Spleen (tissue), 11 donors: ENCODE data around the gene HIPK2. TPM values are rescaled to one million over a fixed set of nuclear protein-coding genes. Genes with fewer than 3 reads are reported as not detected.

Source experiments
- DNase-seq: peaks from one replicate; pipeline ENCODE4 v3.0.0-alpha.2; 2020
- H3K27ac ChIP-seq, 8 donors: fragments of 200-600 bp; sonication (generic) in 7 of 8; 1 replicate in 4 of 8; 2 replicates in 4 of 8; pipeline versions ENCODE4 v1.5.0 to v1.8.0; 2016 to 2021; ENCODE audit warnings: inconsistent platforms in 4 of 8, mild to moderate bottlenecking in 4 of 8, moderate library complexity in 1 of 8
- H3K27me3 ChIP-seq, 7 donors: fragments of 200-600 bp; sonication (generic) in 6 of 7; replicated peaks in 1 of 7; 1 replicate in 4 of 7; 2 replicates in 3 of 7; pipeline versions ENCODE4 v1.5.0 to v1.8.0; 2016 to 2021; ENCODE audit warnings: inconsistent platforms in 3 of 7, mild to moderate bottlenecking in 1 of 7
- H3K36me3 ChIP-seq, 6 donors: fragments of 200-600 bp; sonication (generic) in 5 of 6; 1 replicate in 4 of 6; 2 replicates in 2 of 6; pipeline versions ENCODE4 v1.5.0 to v1.8.0; 2016 to 2021; ENCODE audit warnings: inconsistent platforms in 2 of 6
- H3K4me1 ChIP-seq, 6 donors: fragments of 200-600 bp; sonication (generic) in 5 of 6; 1 replicate in 3 of 6; 2 replicates in 3 of 6; pipeline versions ENCODE4 v1.5.0 to v1.8.0; 2016 to 2021; ENCODE audit warnings: inconsistent platforms in 3 of 6
- H3K4me3 ChIP-seq, 8 donors: fragments of 200-600 bp; sonication (generic) in 7 of 8; 1 replicate in 4 of 8; 2 replicates in 4 of 8; pipeline versions ENCODE4 v1.5.0 to v1.8.0; 2016 to 2021; ENCODE audit warnings: inconsistent platforms in 4 of 8, mild to moderate bottlenecking in 4 of 8, moderate library complexity in 2 of 8
- H3K9me3 ChIP-seq, 8 donors: fragments of 200-600 bp; sonication (generic) in 7 of 8; 1 replicate in 4 of 8; 2 replicates in 4 of 8; pipeline versions ENCODE4 v1.5.0 to v1.8.0; 2016 to 2021; ENCODE audit warnings: inconsistent platforms in 4 of 8
- POLR2A ChIP-seq, 3 donors: fragments of 450-650 bp; IDR thresholded peaks; one replicate each; pipeline ENCODE4 v1.5.1; 2017; ENCODE audit warnings: antibody characterized with exemption in 3 of 3, mild to moderate bottlenecking in 1 of 3
- POLR2AphosphoS5 ChIP-seq, 3 donors: sonication (generic); formaldehyde crosslinking; IDR thresholded peaks; one replicate each; pipeline ENCODE4 v1.5.1; 2017; ENCODE audit warnings: antibody characterized with exemption in 3 of 3
- WGBS, 5 donors: extraction: QIAGEN DNeasy Blood & Tissue Kit in 3 of 5; methylation state at CpG; one replicate each; pipeline versions ENCODE4 v1.1.5 to v1.1.7; 2013 to 2018; 5-methylcytosine and 5-hydroxymethylcytosine counted together
- intact Hi-C: fragments of 100-400 bp; cut with DNase I; formaldehyde crosslinking; loops from one replicate; pipeline ENCODE4 v1.15.0; 2023; ENCODE audit warnings: low total_unique reads
- polyA plus RNA-seq, 3 donors: library from polyadenylated mRNA; stranded (reverse); fragments of 200-250 nt; gene quantifications; one replicate each; pipeline ENCODE4 v1.2.1, GENCODE V29; 2013
- total RNA-seq, 7 donors: library from RNA; depleted of rRNA in 3 of 7; stranded (reverse); fragments of >200 nt in 3 of 7; fragmentation: NEBNext Ultra II Directional in 4 of 7; extraction: Animal tissue kit (Norgen Biotek cat#: 25700) in 4 of 7; gene quantifications; one replicate each; pipeline versions ENCODE4 v1.1.0 to v1.2.1, GENCODE V29; 2016 to 2021
- TF ChIP-seq, protein P1 (sequence below), 11 experiments: fragments of 200-600 bp in 7 of 11; fragments of 450-650 bp in 4 of 11; sonication (generic) in 4 of 11; IDR thresholded peaks in 8 of 11; conservative IDR thresholded peaks in 3 of 11; 1 replicate in 7 of 11; 2 replicates in 4 of 11; pipeline versions ENCODE4 v1.4.0 to v1.8.0; 2016 to 2021; ENCODE audit warnings: antibody characterized with exemption in 11 of 11, inconsistent platforms in 4 of 11, mild to moderate bottlenecking in 1 of 11
- donor health status: healthy with polysubstance abuse.
- donor health status: DM: no; HTN: no; CAD: no; lungs with moderate emphysema.
- donor health status: DM: no; HTN: no; CAD: no.
- donor health status: Bipolar disorder and iron deficiency.
- donor health status: healthy.
- donor health status: DM: no; HTN: no; CAD: no.
- donor health status: DM: yes; HTN: yes; CAD: no.

The HIPK2 gene
- total and polyA plus RNA-seq, 10 donors = 1.7 to 97.5 (median 51.8) TPM

DNA sequence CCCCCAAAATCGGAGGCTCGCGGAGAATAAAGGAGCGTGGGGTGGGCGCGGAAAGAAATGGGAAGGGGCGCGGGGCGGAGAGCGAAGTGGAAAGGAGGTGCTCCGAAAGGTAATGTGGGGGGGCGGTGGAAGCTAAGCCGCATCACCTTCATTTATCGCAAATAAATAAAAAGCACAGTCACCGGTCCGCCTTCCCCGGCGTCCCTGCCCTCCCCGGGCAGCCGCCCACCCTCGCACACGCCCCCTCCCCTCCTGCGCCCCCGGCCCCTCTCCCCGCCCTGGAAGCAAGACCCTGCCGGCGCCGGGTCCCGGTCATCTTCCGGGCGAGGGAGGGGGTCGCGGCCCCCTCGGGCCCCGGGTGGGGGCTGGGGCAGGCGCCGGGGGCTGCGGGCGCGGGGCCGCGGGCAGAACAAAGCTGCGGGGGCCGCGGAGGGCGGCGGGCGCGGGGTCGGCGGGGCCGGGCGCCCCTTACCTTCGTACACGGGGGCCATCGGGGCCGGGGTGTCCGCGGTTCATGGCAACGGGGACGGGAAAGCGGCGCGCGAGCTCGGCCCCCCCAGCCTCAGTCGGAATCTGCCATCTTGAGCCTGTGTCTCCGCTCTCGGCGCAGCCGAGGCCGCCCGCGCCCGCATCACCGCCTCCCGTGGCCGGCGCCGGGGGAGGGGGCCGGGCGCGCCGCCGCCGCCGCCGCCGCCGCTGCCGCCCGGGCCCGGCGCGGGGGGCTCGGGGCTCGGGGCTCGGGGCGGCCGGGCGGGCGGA, 486 bp downstream of the HIPK2 start:
- Histone ChIP-seq H3K4me3 (peak overlapping the region; percentile 56 to 94 (median 82)), H3K9me3 (no peaks in the 10 kb centered on the region), H3K27me3 (peaks cover 0 to 16% (median 0%) of the 10 kb centered on the region in 7 donors), H3K4me1 (peaks cover 24 to 55% (median 48%) of the 10 kb centered on the region in 6 donors), H3K27ac (peak overlapping the region; percentile 87 to 97 (median 92)), H3K36me3 (peaks cover 0 to 6% (median 0%) of the 10 kb centered on the region in 6 donors)
- intact Hi-C loops = loop anchor here (5.0 kb wide), 1 partner anchor 225 kb away; no protein-coding TSS in a partner anchor
- peak; percentile 90 for DNase-seq
- TF ChIP-seq POLR2A (IDR thresholded peaks at IDR 0.05) (no peak), POLR2AphosphoS5 (IDR thresholded peaks at IDR 0.05) (peak in 1 of 3 donors; percentile 2)
- TF ChIP-seq, protein P1, sequence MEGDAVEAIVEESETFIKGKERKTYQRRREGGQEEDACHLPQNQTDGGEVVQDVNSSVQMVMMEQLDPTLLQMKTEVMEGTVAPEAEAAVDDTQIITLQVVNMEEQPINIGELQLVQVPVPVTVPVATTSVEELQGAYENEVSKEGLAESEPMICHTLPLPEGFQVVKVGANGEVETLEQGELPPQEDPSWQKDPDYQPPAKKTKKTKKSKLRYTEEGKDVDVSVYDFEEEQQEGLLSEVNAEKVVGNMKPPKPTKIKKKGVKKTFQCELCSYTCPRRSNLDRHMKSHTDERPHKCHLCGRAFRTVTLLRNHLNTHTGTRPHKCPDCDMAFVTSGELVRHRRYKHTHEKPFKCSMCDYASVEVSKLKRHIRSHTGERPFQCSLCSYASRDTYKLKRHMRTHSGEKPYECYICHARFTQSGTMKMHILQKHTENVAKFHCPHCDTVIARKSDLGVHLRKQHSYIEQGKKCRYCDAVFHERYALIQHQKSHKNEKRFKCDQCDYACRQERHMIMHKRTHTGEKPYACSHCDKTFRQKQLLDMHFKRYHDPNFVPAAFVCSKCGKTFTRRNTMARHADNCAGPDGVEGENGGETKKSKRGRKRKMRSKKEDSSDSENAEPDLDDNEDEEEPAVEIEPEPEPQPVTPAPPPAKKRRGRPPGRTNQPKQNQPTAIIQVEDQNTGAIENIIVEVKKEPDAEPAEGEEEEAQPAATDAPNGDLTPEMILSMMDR (IDR thresholded peaks at IDR 0.05 in 8 of 11, conservative IDR thresholded peaks at IDR 0.05 in 3 of 11) = no peak
- 0 to 1% (median 1%) methylated on average over 22 to 102 of the region's 102 CpGs for WGBS, 5 donors

DNA sequence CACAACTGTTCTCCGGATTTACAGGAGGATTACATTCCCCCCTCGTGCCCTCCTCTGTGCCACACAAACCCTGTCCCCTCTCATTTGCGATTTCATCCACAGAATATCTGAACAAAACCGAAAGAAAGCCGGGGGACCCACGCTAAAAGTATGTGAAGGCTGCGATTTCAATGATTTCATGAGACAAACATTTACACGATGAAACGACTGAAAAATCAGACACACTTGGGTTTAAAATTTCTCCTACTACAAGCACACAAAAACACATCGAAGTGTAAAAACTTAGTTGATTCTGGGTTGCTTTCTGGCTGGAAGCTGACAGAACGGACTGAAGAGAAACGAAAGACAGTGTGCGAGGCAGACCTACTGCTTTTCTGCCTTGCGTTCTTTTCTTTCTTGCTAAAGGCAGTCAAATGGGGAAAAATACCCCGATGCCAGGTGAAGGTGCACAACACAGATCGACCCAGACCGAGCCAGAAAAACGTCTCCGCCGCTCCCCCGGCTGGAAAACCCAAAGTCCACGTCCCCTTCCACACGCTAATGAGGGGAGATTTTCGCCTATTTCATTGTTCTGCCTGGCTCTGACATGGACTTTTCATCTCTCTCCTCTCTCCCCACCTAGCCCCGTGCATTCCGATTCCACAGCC, 1.2 kb downstream of the HIPK2 start:
- Histone ChIP-seq H3K4me3 (peak overlapping the region; percentile 56 to 94 (median 82)), H3K9me3 (no peaks in the 10 kb centered on the region), H3K27ac (peak overlapping the region; percentile 87 to 97 (median 92)), H3K36me3 (peaks cover 0 to 6% (median 0%) of the 10 kb centered on the region in 6 donors), H3K27me3 (peaks cover 0 to 16% (median 0%) of the 10 kb centered on the region in 7 donors), H3K4me1 (peaks cover 26 to 62% (median 55%) of the 10 kb centered on the region in 6 donors)
- no peak for DNase-seq
- 0 to 1% (median 1%) methylated on average over 26 of the region's 26 CpGs for WGBS, 5 donors
- TF ChIP-seq, protein P1 (IDR thresholded peaks at IDR 0.05 in 8 of 11, conservative IDR thresholded peaks at IDR 0.05 in 3 of 11) = no peak
- TF ChIP-seq POLR2AphosphoS5 (IDR thresholded peaks at IDR 0.05) (peak in 1 of 3 donors; percentile 19), POLR2A (IDR thresholded peaks at IDR 0.05) (no peak)
- intact Hi-C loops = loop anchor here (5.0 kb wide), 1 partner anchor 226 kb away; no protein-coding TSS in a partner anchor

DNA sequence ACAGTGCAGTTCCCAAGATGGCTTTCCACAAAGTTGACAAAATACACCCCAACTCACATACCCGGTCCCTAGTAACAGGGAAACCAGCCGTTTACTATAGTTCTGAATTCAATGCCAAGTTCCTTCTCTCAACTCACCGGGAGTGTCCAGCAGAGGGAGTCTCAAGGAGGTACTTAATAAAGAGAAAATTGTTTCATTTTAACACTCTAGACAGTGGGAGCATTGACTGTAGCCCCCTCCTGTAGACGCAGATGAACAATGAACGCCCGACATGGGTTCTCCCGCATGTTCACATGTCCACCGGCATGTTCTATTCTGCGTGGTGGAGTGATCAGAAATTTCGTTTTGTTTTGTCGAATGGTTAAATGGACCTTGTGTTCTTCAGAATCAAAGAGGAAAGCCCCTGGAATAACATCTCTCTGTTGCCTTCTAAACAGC, 1.9 kb downstream of the HIPK2 start:
- TF ChIP-seq, protein P1 (IDR thresholded peaks at IDR 0.05 in 8 of 11, conservative IDR thresholded peaks at IDR 0.05 in 3 of 11) = peak; percentile 31 to 81 (median 67)
- TF ChIP-seq POLR2A (IDR thresholded peaks at IDR 0.05) (no peak), POLR2AphosphoS5 (IDR thresholded peaks at IDR 0.05) (no peak)
- H3K27ac ChIP-seq = peak overlapping the region; percentile 87 to 97 (median 92)
- peaks cover 0 to 6% (median 0%) of the 10 kb centered on the region in 6 donors for H3K36me3 ChIP-seq
- no peak for DNase-seq
- intact Hi-C loops = loop anchor here (2.0 to 5.0 kb wide), 2 partner anchors 129 to 226 kb away; no protein-coding TSS in a partner anchor
- H3K4me3 ChIP-seq = peak overlapping the region; percentile 56 to 94 (median 82)
- H3K4me1 ChIP-seq = peaks cover 26 to 69% (median 60%) of the 10 kb centered on the region in 6 donors
- 1 to 6% (median 3%) methylated on average over 11 of the region's 11 CpGs for WGBS, 5 donors
- H3K9me3 ChIP-seq = no peaks in the 10 kb centered on the region
- H3K27me3 ChIP-seq = peaks cover 0 to 11% (median 0%) of the 10 kb centered on the region in 7 donors
